Measurements from ENCODE around the gene PLOD2. TPM values are rescaled to one million over a fixed set of nuclear protein-coding genes. Genes with fewer than 3 reads are reported as not detected.

The PLOD2 gene
- total and polyA plus RNA-seq, 9 of the 15 experiments (the other 6 are each of a cell fraction or from before 2014, with no cell fraction given) = 0.18 to 1.5 (median 0.58) TPM

DNA sequence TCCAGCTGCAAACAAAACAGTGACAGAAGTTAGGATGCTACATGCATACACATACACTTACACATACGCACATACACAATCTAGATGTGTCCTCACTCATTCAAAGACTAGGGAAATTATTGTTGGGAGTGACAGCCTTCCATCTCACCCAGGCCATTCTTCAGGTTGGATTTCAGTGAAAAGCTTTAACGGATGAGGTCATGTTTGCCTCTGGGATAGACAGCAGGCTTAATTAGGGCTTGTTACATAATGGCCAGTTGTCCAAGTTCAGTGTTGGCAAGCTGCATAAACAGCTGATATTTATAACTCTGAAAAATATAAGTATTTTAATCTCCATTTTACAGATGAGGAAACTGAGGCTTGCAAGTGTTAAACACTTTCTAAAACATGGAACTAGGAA, 35.8 kb upstream of the PLOD2 start:
- H2AFZ ChIP-seq (ENCODE audit: low read depth, low read length) = no peak overlapping the region
- no peaks in the 10 kb centered on the region for H3K9me3 ChIP-seq (replicated peaks; ENCODE audit: control insufficient read depth, insufficient read depth, low read depth, low read length)
- no peak for DNase-seq (ENCODE audit: extremely low read depth in 1 of 4, low spot score in 3 of 4)
- no peaks in the 10 kb centered on the region for H3K9me1 ChIP-seq (ENCODE audit: control insufficient read depth, insufficient read depth, low read length)
- H3K4me2 ChIP-seq (ENCODE audit: insufficient read depth, low read length) = no peak overlapping the region
- TF ChIP-seq NCOA4 (IDR thresholded peaks at IDR 0.05; ENCODE audit: partially characterized antibody) (no peak), STAT5A (IDR thresholded peaks at IDR 0.05; ENCODE audit: borderline replicate concordance, low read length) (no peak), ETS2 (tag; IDR thresholded peaks at IDR 0.05; ENCODE audit: borderline replicate concordance, poor library complexity, severe bottlenecking) (no peak), RBFOX2 (IDR thresholded peaks at IDR 0.05; ENCODE audit: low read depth, low read length) (no peak), RBM14 (IDR thresholded peaks at IDR 0.05; ENCODE audit: borderline replicate concordance, insufficient read depth, low read depth, low read length) (no peak), ZNF311 (CRISPR knock-in tag; IDR thresholded peaks at IDR 0.05) (no peak), HMGN3 (IDR thresholded peaks at IDR 0.05; ENCODE audit: borderline replicate concordance, extremely low read depth, insufficient read length, low read depth, low read length) (no peak), CHD2 (IDR thresholded peaks at IDR 0.05; ENCODE audit: low read depth, low read length) (no peak), MAFG (tag; conservative IDR thresholded peaks at IDR 0.05) (no peak)
- TF ChIP-seq, protein P1, sequence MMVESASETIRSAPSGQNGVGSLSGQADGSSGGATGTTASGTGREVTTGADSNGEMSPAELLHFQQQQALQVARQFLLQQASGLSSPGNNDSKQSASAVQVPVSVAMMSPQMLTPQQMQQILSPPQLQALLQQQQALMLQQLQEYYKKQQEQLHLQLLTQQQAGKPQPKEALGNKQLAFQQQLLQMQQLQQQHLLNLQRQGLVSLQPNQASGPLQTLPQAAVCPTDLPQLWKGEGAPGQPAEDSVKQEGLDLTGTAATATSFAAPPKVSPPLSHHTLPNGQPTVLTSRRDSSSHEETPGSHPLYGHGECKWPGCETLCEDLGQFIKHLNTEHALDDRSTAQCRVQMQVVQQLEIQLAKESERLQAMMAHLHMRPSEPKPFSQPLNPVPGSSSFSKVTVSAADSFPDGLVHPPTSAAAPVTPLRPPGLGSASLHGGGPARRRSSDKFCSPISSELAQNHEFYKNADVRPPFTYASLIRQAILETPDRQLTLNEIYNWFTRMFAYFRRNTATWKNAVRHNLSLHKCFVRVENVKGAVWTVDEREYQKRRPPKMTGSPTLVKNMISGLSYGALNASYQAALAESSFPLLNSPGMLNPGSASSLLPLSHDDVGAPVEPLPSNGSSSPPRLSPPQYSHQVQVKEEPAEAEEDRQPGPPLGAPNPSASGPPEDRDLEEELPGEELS (CRISPR knock-in tag; IDR thresholded peaks at IDR 0.05; ENCODE audit: borderline replicate concordance) = no peak
- intact Hi-C loops (cut with micrococcal nuclease) = no loop called here
- no peak overlapping the region for H3K27ac ChIP-seq (ENCODE audit: extremely low read depth, low read depth, low read length)
- no peaks in the 10 kb centered on the region for H3K4me1 ChIP-seq (replicated peaks in 1 of 2; ENCODE audit: control insufficient read depth in 2 of 2, insufficient read depth in 2 of 2, low read length in 2 of 2)
- no TSS peak for BruUV-seq (replicated peaks)
- H3K4me3 ChIP-seq = no peak overlapping the region
- H3K9ac ChIP-seq (ENCODE audit: insufficient read depth in 1 of 2, low read depth in 2 of 2, low read length in 2 of 2) = no peak overlapping the region
- H3K79me2 ChIP-seq (ENCODE audit: control insufficient read depth, insufficient read depth, low read length) = no peaks in the 10 kb centered on the region
- WGBS (ENCODE audit: insufficient coverage, low coverage, missing lambda C conversion rate) = 21% methylated on average over 2 of the region's 2 CpGs
- no peaks in the 10 kb centered on the region for H3K36me3 ChIP-seq (ENCODE audit: control insufficient read depth, insufficient read depth, low read length)
- H3K27me3 ChIP-seq (ENCODE audit: control insufficient read depth in 2 of 2, insufficient read depth in 2 of 2, low read length in 2 of 2) = no peaks in the 10 kb centered on the region
- in situ Hi-C loops (cut with MboI) = no loop called here
- ChIA-PET CTCF (ENCODE audit: low intra/inter-chr PET ratio) (no interaction called here), POLR2A (interaction anchor here (0.9 kb wide), 1 partner anchor 47 kb away, joined by 3 read pairs; no protein-coding TSS in a partner anchor)
- ATAC-seq = no peak
- no peaks in the 10 kb centered on the region for H4K20me1 ChIP-seq (replicated peaks; ENCODE audit: control insufficient read depth, insufficient read depth, low read length)
- FAIRE-seq = no peak
